GM19452 (cell line): Measurements from ENCODE around the gene MYCBP2.
"Not testable (repeated sequence)": the region's sequence is repeated elsewhere in the genome, so short reads cannot be mapped to it uniquely, and the experiment has no call there.

Experiments used
- ATAC-seq: cut with Tn5 transposase; IDR thresholded peaks from one replicate; pipeline ENCODE4 v1.9.1; 2021; ENCODE audit not compliant: unreplicated experiment

MYCBP2 gene

DNA sequence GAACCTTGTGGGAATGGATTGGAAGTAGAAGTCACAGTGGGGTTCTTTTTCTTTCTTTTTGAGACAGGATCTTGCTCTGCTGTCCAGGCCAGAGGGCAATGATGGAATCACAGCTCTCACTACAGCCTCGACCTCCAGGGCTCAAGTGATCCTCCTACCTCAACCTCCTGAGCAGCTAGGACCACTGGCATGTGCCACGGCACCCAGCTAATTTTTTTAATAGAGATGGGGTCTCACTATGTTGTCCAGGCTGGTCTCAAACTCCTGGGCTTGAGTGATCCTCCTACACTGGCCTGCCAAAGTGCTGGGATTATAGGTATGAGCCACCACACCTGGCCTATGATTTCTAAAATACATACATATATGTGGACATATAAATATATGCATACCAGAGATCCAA lies 111.4 kb downstream of the MYCBP2 start:
- ATAC-seq: no peak

- no peak for ATAC-seq
Observed at GRCh38 chr13:77213644-77214043, 113.2 kb downstream of the MYCBP2 start.

DNA sequence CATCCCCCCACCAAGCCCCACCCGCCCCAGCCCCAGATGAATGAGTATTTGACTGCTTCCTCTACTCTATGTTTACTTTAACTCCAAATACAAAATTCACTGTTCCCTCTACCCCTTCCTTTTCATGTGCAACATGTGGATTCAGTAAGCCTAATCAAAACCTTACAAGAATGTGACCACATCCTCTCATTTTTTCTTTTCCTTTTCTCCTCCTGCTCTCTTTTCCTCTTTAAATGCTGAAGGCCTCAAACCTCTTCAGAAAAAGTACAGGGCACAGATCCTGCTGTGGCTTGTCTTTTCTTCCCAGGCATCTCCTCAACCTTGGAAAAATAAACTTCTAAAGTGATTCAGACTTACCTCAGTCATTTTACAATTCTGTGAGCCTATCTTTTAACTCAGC lies 119.0 kb downstream of the MYCBP2 start:
- no peak for ATAC-seq

DNA sequence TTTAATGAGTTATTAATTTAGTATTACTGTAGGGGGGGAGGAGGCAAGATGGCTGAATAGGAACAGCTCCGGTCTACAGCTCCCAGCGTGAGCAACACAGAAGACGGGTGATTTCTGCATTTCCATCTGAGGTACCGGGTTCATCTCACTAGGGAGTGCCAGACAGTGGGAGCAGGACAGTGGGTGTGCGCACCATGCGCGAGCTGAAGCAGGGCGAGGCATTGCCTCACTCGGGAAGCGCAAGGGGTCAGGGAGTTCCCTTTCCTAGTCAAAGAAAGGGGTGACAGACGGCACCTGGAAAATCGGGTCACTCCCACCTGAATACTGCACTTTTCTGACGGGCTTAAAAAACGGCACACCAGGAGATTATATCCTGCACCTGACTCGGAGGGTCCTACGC lies 127.9 kb downstream of the MYCBP2 start:
- ATAC-seq: not testable (repeated sequence)

GRCh38 chr13:77196052-77196618 lies 130.8 kb downstream of the MYCBP2 start:
- no peak for ATAC-seq

DNA sequence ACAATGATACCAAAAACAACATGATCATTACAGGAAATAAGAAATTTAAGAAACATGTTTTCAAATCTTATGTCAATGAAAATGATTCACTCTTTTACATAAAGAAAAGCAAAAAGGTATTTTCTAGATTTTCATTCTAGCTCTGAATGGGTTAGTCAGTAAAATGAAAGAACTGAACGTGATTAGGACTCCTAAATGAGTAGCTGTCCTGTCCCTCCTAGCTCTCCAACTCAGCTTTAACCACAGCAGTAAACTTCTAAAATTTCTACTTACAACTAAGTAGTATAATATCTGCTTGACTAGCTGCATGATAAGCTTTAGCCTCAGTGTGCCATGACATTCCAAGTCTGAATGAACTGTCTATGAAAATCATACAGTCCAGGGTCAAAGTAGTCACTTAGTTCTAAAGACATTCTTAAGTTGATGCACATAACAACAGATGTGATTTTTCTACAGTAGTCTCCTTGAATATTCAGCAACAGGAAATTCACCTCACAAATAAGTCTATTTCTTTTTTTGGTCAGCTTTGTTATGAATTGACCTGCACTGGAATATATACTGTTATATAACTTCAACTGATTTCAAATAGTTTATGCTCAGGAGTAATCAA lies 136.4 kb downstream of the MYCBP2 start:
- no peak for ATAC-seq

DNA sequence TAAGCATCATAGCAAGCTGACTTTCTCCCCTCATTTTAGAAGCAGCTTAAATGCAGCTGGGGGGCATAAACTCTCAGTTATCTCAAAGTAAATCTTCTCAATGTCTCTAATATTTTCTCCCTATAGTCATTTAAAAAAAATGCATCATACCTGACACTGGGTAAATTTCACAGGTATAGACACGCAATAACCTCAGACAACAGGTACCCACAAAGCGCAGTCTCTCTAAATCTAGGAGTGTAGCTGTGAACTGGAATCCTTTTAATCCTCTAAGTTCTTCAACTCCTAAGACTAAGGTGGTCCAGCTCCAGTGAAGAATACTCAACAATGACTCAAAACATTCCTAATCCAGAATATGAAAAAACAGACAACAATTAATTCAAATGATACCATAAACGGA lies 141.2 kb downstream of the MYCBP2 start:
- ATAC-seq: no peak

DNA sequence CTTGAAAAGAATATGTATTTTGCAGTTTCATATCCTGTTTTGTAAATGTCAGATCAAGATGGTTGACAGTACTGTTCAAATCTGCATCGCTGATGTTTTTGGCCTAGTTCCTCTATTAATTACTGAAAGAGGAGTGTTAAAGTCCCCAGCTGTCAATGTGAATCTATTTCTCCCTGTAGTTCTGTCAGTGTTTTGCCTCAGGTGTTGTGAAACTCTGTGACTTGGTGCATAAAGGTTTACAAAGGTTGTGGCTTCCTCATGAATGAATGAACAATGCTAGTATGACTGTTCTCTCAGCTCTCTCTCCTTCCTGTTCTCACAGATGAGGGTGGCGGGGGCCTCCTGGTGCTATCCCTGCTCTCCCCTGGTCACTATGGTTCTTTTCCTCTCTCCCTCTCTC lies 142.4 kb downstream of the MYCBP2 start:
- ATAC-seq: peak; percentile 99

- ATAC-seq: no peak
Observed at GRCh38 chr13:77180011-77180410, 146.9 kb downstream of the MYCBP2 start.

GRCh38 chr13:77177646-77178045 lies 149.2 kb downstream of the MYCBP2 start:
- ATAC-seq: no peak

- no peak for ATAC-seq
Observed at GRCh38 chr13:77176350-77176749, 150.5 kb downstream of the MYCBP2 start.

GRCh38 chr13:77172650-77173049 lies 154.2 kb downstream of the MYCBP2 start:
- no peak for ATAC-seq

DNA sequence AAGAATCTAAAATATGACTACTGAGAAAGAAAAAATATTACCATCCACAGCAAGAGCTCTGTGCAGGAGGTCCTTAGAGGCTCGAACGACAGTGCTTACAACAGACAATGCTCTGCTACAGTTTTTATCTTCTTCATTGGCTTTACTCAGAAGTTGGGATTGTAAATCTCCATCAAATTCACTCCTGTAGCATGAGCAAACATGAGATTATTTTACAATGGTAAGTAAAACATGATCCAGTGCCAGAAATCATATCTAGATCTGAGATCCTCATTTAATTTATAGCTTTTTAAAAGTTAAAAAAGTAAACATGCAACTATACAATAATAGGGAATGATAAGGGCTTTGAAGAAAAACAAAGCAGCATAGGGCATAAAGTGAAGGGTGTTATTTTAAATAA lies 155.4 kb downstream of the MYCBP2 start:
- no peak for ATAC-seq

- no peak for ATAC-seq
Observed at GRCh38 chr13:77168237-77168636, 158.7 kb downstream of the MYCBP2 start.

DNA sequence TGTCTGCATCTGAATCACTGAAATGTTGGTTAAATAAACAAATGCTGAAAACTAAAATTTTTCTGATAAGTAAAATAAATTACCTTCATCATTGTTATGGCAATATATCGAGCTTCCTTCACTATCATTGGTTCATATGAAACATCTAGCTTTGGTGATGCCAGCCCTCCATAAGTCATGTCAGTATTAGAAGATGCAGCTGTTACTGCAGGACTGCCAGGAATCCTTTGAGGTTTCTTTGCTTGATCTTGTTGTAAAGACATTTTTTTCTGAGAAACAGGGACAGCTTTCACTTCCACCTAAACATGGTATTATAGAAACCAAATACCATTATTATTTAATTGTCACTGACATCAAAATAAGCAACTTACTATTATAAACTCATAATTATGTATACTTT lies 176.2 kb downstream of the MYCBP2 start:
- ATAC-seq: no peak

DNA sequence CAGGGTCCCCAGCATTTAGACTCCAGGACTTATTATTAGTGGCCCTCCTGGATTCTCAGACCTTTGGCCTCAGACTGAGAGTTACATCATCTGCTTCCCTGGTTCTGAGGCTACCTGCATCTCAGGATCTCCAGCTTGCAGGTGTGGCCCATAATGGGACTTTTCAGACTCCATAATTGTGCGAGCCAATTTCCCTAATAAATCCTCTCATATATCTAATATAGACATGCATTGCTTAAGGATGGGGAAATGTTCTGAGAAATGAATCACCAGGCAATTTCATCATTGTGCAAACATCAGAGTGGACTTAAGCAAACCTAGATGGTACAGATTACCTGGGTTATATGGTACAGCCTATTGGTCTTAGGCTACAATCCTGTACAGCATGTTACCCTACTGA lies 183.5 kb downstream of the MYCBP2 start:
- no peak for ATAC-seq

DNA sequence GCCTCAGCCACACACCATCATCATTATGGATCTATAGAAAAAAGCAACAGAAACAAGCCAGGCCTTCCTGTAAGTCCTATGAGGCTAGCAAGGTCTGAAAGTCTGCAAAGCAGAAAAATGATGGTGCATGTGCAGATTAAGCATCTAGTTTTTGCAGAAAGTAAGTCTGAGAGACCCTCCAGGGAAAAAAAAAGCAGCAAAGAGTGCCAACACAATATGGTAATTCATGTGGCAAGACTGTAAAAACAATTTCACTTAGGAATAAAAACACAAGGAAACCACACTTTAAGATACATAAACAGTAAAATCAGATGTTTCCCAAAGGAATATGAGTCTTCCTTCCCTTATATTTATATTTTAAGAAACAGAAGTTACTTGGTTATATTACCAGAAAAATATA lies 187.6 kb downstream of the MYCBP2 start:
- no peak for ATAC-seq

GRCh38 chr13:77138813-77139212 lies 188.1 kb downstream of the MYCBP2 start:
- ATAC-seq: no peak

DNA sequence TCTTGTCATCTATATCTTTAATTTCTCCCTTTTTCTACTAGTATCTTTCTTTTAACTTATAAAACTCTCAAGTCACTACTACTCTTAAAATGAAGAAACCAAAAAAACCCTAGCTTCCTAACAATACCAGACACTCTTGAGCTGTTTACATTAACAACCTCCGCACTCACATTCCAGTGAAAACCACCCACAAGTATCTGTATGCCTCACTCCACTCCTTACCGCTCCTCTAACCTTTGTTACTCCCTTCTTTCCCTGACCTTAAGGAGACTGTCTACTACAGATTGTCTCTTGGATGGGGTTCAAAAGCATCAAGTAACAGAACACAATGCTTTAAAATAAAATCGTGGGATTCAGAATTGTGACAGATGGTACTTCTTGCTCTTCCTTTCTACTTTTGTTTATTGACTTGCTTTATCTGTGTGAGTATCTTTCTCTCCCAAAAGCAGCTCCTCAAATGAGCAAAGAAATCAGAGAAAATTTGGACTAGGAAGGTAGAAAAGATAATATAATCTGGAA lies 189.9 kb downstream of the MYCBP2 start:
- ATAC-seq: no peak

- ATAC-seq: no peak
Observed at GRCh38 chr13:77124423-77124822, 202.5 kb downstream of the MYCBP2 start.

DNA sequence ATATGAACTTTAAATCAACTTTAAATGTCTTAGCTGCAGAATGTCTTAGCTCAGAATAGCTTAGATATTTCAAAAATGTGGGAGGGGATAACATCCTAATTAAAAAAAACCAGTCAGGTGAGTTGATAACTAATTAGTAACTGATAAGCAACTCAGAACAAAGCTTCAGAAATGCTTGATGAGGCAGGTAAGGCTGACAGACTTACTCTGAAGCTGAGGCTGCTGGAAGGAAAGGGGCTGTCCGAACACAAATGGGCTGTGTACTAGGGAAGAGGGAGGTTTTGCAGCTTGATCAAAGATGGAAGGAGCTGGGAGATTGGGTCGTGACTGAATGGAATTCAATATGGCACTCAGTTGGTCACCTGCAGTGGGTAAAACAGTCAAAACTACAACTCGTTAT lies 208.8 kb downstream of the MYCBP2 start:
- ATAC-seq: no peak

DNA sequence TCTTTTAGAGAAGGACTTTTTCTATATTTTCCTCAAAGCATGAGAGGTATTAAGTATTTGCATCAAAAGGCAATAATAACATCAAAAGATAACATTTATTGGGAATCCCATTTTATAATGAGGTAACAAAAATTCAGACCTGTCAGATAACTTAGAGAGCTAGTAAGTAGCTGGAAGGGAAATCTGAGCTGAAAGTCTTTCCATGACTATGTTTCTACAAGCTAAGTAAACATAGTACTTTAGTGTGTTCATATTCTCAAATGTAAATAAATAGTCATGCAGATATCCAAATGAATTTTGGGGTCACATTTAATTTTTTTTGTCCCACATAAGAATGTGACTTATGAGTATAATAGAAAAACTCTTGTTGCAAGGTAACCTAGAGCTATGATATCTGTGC lies 212.6 kb downstream of the MYCBP2 start:
- ATAC-seq: no peak

DNA sequence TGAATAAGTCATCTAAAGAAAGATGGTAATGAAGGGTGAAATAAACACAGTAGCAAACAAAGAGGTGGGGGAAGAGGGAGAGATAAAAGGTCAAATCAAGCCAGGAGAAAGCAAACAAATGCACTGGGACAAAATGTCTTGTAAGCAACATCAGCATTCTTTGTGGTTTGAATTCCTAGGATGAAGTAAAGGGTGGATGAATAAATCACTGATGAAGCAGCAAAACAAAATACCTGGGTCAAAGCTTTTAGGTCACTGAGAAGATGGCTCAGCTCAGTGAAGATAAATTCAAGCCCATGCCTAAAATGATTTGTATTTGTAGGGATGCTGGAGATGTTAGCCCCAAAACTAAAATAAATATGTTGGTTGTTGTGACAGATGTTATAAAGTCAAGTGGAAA lies 213.4 kb downstream of the MYCBP2 start:
- ATAC-seq: no peak
